Body of pancreas (tissue), 4 donors: ENCODE measurements around the gene RND1. TPM values are rescaled to one million over a fixed set of nuclear protein-coding genes. Genes with fewer than 3 reads are reported as not detected.

Experiments
- ATAC-seq: fragments of 150-250 bp; one replicate; pipeline ENCODE4 v1.9.1; 2016
- DNase-seq, 4 donors: peaks; one replicate each; pipeline ENCODE4 v3.0.0-alpha.2; 2019
- H3K27ac ChIP-seq, 4 donors: fragments of 200-600 bp; sonication (generic); 1 replicate in 3 of 4; 2 replicates in 1 of 4; pipeline versions ENCODE4 v1.5.1 to v1.6.1; 2016 to 2019; ENCODE audit warnings: mild to moderate bottlenecking in 1 of 4, mixed read lengths in 1 of 4, moderate library complexity in 1 of 4
- H3K27me3 ChIP-seq, 2 donors: fragments of 200-600 bp; sonication (generic); one replicate each; pipeline ENCODE4 v1.6.0; 2016; ENCODE audit warnings: mild to moderate bottlenecking in 1 of 2
- H3K36me3 ChIP-seq, 2 donors: fragments of 200-600 bp; sonication (generic); replicated peaks in 1 of 2; 2 replicates each; pipeline ENCODE4 v1.5.1; 2016; ENCODE audit warnings: low read depth in 2 of 2; ENCODE audit not compliant: insufficient read depth in 1 of 2
- H3K4me1 ChIP-seq: fragments of 200-600 bp; sonication (generic); one replicate; pipeline ENCODE4 v1.6.0; 2016
- H3K4me3 ChIP-seq, 2 donors: fragments of 200-600 bp; sonication (generic); 1 replicate in 1 of 2; 2 replicates in 1 of 2; pipeline ENCODE4 v1.5.1; 2016 to 2019
- H3K9me3 ChIP-seq, 3 donors: fragments of 200-600 bp; sonication (generic); 1 replicate in 2 of 3; 2 replicates in 1 of 3; pipeline ENCODE4 v1.5.1; 2016
- POLR2A ChIP-seq, 3 donors: fragments of 450-650 bp; IDR thresholded peaks; one replicate each; pipeline ENCODE4 v1.6.1; 2016; ENCODE audit warnings: antibody characterized with exemption in 3 of 3, mild to moderate bottlenecking in 2 of 3
- WGBS, 2 donors: methylation state at CpG; one replicate each; pipeline ENCODE4 v1.1.5; 2017; 5-methylcytosine and 5-hydroxymethylcytosine counted together
- intact Hi-C: fragments of 100-400 bp; cut with DNase I; formaldehyde crosslinking; loops from one replicate; pipeline ENCODE4 v1.15.1; 2023
- total RNA-seq, 2 donors: library from RNA; depleted of rRNA; stranded (reverse); fragments of >200 nt; gene quantifications; one replicate each; pipeline ENCODE4 v1.1.0, GENCODE V29; 2016
- TF ChIP-seq, protein P1 (sequence below), 7 experiments: fragments of 450-650 bp in 4 of 7; fragments of 200-600 bp in 3 of 7; sonication (generic) in 3 of 7; IDR thresholded peaks; one replicate each; pipeline ENCODE4 v1.5.1; 2016 to 2019; ENCODE audit warnings: antibody characterized with exemption in 7 of 7

RND1 gene
- total RNA-seq, 2 donors from 2014 or later = 1.6 TPM; not detected in 1

DNA sequence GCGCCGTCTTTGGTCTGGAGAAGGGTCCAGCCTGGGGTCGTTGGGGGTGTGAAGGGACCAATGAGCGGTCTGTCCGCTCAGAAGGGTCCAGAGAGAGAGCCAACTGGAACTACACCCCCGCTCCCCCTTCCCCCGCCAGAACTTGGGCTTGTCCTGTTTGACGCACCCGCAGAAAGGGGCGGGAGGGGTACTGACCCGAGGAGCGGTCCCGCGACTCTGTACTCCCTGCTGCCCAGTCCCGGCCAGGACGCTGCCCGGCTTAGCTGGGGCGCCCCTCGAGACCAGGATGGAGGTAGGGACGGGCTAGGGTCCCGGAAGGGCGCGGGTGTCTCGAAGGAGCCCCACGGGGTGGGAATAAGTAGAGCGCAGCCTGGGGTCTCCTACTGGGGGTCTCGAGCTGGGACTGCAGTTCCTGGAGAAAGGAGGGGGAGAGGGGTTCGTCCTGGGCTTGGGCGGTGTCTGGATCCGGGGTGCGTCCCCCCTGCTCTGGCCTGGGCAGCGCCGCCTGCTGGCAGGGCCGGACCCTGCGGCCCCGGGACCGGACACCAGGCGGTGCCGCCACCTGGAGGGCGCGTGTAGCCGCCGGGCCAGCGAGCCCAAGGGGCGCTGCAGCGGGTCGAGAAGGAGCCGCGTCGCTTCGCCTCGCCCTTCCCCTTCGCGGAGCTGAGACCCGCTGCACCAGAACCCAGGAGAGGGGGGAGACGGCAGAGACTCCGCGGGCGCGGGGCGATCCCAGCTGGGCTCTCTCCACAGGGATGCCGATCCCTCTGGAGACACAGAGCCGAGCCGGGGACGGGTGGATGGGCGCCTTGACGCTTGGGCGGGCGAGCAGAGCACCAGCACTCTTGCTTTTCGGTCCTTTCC is 51.2 kb downstream of the RND1 start:
- Histone ChIP-seq H3K9me3 (no peaks in the 10 kb centered on the region), H3K4me1 (peaks cover 36% of the 10 kb centered on the region), H3K36me3 (no peaks in the 10 kb centered on the region), H3K4me3 (peak overlapping the region; percentile 49 to 51), H3K27ac (peak overlapping the region; percentile 6 to 88 (median 83)), H3K27me3 (no peaks in the 10 kb centered on the region)
- DNase-seq (peak; percentile 80 to 91 (median 86)), ATAC-seq (peak; percentile 87)
- WGBS, 2 donors = 0 to 1% methylated on average over 15 to 69 of the region's 70 CpGs
- intact Hi-C loops = no loop called here
- peak in 1 of 3 donors; percentile 12 for TF ChIP-seq POLR2A (IDR thresholded peaks at IDR 0.05)
- TF ChIP-seq, protein P1, sequence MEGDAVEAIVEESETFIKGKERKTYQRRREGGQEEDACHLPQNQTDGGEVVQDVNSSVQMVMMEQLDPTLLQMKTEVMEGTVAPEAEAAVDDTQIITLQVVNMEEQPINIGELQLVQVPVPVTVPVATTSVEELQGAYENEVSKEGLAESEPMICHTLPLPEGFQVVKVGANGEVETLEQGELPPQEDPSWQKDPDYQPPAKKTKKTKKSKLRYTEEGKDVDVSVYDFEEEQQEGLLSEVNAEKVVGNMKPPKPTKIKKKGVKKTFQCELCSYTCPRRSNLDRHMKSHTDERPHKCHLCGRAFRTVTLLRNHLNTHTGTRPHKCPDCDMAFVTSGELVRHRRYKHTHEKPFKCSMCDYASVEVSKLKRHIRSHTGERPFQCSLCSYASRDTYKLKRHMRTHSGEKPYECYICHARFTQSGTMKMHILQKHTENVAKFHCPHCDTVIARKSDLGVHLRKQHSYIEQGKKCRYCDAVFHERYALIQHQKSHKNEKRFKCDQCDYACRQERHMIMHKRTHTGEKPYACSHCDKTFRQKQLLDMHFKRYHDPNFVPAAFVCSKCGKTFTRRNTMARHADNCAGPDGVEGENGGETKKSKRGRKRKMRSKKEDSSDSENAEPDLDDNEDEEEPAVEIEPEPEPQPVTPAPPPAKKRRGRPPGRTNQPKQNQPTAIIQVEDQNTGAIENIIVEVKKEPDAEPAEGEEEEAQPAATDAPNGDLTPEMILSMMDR (IDR thresholded peaks at IDR 0.05) = peak; percentile 97 to 100 (median 99)

- H3K27ac ChIP-seq = peak overlapping the region in 2 of 4 donors; percentile 83 to 88
- no peaks in the 10 kb centered on the region for H3K9me3 ChIP-seq
- H3K4me1 ChIP-seq = peaks cover 32% of the 10 kb centered on the region
- no peaks in the 10 kb centered on the region for H3K36me3 ChIP-seq
- H3K27me3 ChIP-seq = no peaks in the 10 kb centered on the region
- ATAC-seq (no peak), DNase-seq (no peak)
- WGBS, 2 donors = 33 to 45% methylated on average over 18 of the region's 18 CpGs
- H3K4me3 ChIP-seq = no peak overlapping the region
- TF ChIP-seq, protein P1 (IDR thresholded peaks at IDR 0.05) = no peak
- TF ChIP-seq POLR2A (IDR thresholded peaks at IDR 0.05) = no peak
- intact Hi-C loops = no loop called here
Measured at GRCh38 chr12:48813465-48814261, 52.0 kb downstream of the RND1 start.

DNA sequence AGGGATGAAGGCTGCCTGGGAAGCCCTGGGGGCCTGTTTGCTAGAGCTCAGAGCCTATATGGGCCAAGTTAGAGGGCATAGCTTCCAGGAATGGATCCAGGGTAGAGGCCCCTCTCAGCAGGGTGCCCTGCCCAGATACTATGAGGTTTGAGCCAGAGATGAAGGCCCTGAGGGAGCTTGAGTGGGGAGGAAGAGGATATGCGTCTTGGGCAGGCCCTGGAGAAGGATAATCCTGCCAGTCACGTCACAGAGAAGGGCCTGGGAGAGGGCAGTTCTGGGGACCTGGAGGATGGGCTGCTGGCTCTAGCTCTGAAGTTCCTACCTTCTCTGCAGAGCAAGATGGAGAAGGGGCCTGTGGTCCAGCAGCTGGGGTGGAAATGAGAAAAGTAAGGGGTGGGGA is 53.3 kb downstream of the RND1 start:
- Histone ChIP-seq H3K4me1 (peaks cover 22% of the 10 kb centered on the region), H3K27ac (no peak overlapping the region), H3K4me3 (no peak overlapping the region), H3K9me3 (no peaks in the 10 kb centered on the region), H3K27me3 (no peaks in the 10 kb centered on the region), H3K36me3 (no peaks in the 10 kb centered on the region)
- WGBS, 2 donors = 61 to 66% methylated on average over 2 of the region's 2 CpGs
- ATAC-seq = no peak
- TF ChIP-seq POLR2A (IDR thresholded peaks at IDR 0.05) = no peak
- TF ChIP-seq, protein P1 (IDR thresholded peaks at IDR 0.05) = no peak
- DNase-seq = no peak
- intact Hi-C loops = no loop called here

GRCh38 chr12:48811437-48812090 is 54.1 kb downstream of the RND1 start:
- DNase-seq (no peak), ATAC-seq (no peak)
- H3K4me3 ChIP-seq = no peak overlapping the region
- no peaks in the 10 kb centered on the region for H3K27me3 ChIP-seq
- intact Hi-C loops = no loop called here
- peaks cover 22% of the 10 kb centered on the region for H3K4me1 ChIP-seq
- TF ChIP-seq, protein P1 (IDR thresholded peaks at IDR 0.05) = no peak
- no peak for TF ChIP-seq POLR2A (IDR thresholded peaks at IDR 0.05)
- H3K36me3 ChIP-seq = no peaks in the 10 kb centered on the region
- no peak overlapping the region for H3K27ac ChIP-seq
- H3K9me3 ChIP-seq = no peaks in the 10 kb centered on the region
- 68 to 72% methylated on average over 5 of the region's 5 CpGs for WGBS, 2 donors
